ENCODE data around the gene SEC16A.

SEC16A gene

GRCh38 chr9:136463578-136463977, 19.3 kb downstream of the SEC16A start:
- DNase-seq (ENCODE audit: low read depth), result no peak

GRCh38 chr9:136462664-136463063, 20.2 kb downstream of the SEC16A start:
- no peak for DNase-seq (ENCODE audit: low read depth)

GRCh38 chr9:136460772-136461325, 22.0 kb downstream of the SEC16A start:
- no peak for DNase-seq (ENCODE audit: low read depth)

GRCh38 chr9:136459425-136459824, 23.4 kb downstream of the SEC16A start:
- DNase-seq (ENCODE audit: low read depth), result no peak

- no peak for DNase-seq (ENCODE audit: low read depth)
Measured at GRCh38 chr9:136457326-136457725, 25.5 kb downstream of the SEC16A start.

GRCh38 chr9:136456258-136456657, 26.6 kb downstream of the SEC16A start:
- no peak for DNase-seq (ENCODE audit: low read depth)

- DNase-seq (ENCODE audit: low read depth), result no peak
Measured at GRCh38 chr9:136455043-136456002, 27.5 kb downstream of the SEC16A start.

GRCh38 chr9:136454026-136454796, 28.6 kb downstream of the SEC16A start:
- no peak for DNase-seq (ENCODE audit: low read depth)

GRCh38 chr9:136453326-136453725, 29.5 kb downstream of the SEC16A start:
- DNase-seq (ENCODE audit: low read depth), result no peak

- DNase-seq (ENCODE audit: low read depth), result no peak
Measured at GRCh38 chr9:136451221-136451877, 31.5 kb downstream of the SEC16A start.

GRCh38 chr9:136448655-136449054, 34.2 kb downstream of the SEC16A start:
- DNase-seq (ENCODE audit: low read depth), result no peak

- no peak for DNase-seq (ENCODE audit: low read depth)
Measured at GRCh38 chr9:136447173-136447778, 35.6 kb downstream of the SEC16A start.

GRCh38 chr9:136445799-136446198, 37.0 kb downstream of the SEC16A start:
- no peak for DNase-seq (ENCODE audit: low read depth)

GRCh38 chr9:136444102-136444501, 38.7 kb downstream of the SEC16A start:
- DNase-seq (ENCODE audit: low read depth), result no peak

GRCh38 chr9:136443687-136444086, 39.2 kb downstream of the SEC16A start:
- no peak for DNase-seq (ENCODE audit: low read depth)

- no peak for DNase-seq (ENCODE audit: low read depth)
Measured at GRCh38 chr9:136443087-136443486, 39.8 kb downstream of the SEC16A start.

- no peak for DNase-seq (ENCODE audit: low read depth)
Measured at GRCh38 chr9:136442265-136442664, 40.6 kb downstream of the SEC16A start.

- DNase-seq (ENCODE audit: low read depth), result no peak
Measured at GRCh38 chr9:136441681-136442245, 41.1 kb downstream of the SEC16A start.

GRCh38 chr9:136441191-136441680, 41.6 kb downstream of the SEC16A start:
- no peak for DNase-seq (ENCODE audit: low read depth)

GRCh38 chr9:136439481-136440408, 43.1 kb downstream of the SEC16A start, which contains the start of gene INPP5E:
Gene INPP5E, minus strand, starts transcription at chr9:136439845. Its CDS starts 426 bp downstream, at chr9:136439419.
- peak; percentile 92 for DNase-seq (ENCODE audit: low read depth)

Measured in stimulated activated CD8-positive, alpha-beta memory T cell treated with anti-CD3 and anti-CD28 coated beads, Interleukin-15, amount 100 ng/mL, for 24 hours (primary cell).